GM20000 (cell line): ENCODE measurements around the gene NKX6-1.

Source experiments
- DNase-seq: peaks from one replicate; pipeline ENCODE4 v3.0.0; 2012; ENCODE audit warnings: low spot score
- CTCF ChIP-seq: IDR thresholded peaks from 2 replicates; pipeline ENCODE4 v1.5.1; 2012; ENCODE audit warnings: mild to moderate bottlenecking, control low read depth; ENCODE audit errors: extremely low read depth, missing control alignments

The NKX6-1 gene

GRCh38 chr4:84479663-84480062, 19.4 kb downstream of the NKX6-1 start:
- no peak for TF ChIP-seq CTCF
- no peak for DNase-seq

DNA sequence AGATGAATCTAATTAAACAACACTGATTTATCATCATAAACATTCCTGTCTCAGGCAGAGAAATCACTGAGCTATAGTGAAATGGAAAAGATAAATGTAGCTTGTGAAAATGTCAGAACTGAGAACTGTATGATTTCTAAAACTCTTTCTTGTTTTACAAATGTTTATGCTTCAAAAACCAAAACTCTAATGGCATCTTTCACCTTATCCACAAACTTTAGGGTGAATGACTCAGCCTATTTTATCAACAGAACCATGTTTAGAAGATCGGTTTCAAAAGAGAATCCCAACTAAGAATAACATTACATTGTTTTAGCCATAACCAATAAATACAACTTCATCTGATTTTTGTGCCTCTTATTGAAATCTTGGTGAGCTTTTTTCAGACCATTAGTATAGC, 21.4 kb downstream of the NKX6-1 start:
- DNase-seq, result no peak
- no peak for TF ChIP-seq CTCF

DNA sequence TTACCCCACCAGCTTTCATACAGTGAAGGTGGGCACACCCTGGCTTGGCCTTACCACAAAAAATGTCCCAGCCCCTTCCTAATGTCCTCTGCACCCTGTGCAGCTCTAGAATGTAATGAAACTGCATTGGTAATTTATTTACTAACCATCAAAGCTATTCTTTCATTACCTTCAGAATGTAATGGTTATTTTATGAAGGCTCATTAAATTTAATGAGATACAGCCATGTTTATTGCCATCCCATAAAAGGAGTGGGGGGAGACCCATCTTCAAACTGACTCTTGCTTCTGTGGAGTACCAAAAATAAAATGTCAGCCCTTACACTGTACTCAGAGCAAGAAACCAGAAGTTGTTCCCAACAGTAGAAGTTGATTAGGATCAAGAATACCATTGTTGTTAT, 25.0 kb downstream of the NKX6-1 start:
- no peak for TF ChIP-seq CTCF

DNA sequence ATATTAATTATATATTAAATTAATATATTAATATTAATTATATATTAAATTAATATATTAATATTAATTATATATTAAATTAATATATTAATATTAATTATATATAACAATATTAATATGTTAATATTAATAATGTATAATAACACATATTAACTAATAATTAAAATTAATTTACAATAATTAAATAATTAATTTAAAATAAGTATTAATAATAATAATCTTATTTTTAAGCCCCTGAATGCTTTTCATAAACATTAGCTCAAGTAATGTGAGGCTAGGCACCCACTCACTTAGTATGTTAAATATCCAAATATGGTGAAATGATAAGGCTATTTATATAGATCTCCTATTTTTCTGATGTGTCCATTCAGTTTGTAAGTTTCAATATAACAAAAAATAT, 26.9 kb downstream of the NKX6-1 start:
- DNase-seq, result no peak
- no peak for TF ChIP-seq CTCF

More for the DNA sequence above, 25.0 kb downstream of the NKX6-1 start:
- DNase-seq, result no peak

DNA sequence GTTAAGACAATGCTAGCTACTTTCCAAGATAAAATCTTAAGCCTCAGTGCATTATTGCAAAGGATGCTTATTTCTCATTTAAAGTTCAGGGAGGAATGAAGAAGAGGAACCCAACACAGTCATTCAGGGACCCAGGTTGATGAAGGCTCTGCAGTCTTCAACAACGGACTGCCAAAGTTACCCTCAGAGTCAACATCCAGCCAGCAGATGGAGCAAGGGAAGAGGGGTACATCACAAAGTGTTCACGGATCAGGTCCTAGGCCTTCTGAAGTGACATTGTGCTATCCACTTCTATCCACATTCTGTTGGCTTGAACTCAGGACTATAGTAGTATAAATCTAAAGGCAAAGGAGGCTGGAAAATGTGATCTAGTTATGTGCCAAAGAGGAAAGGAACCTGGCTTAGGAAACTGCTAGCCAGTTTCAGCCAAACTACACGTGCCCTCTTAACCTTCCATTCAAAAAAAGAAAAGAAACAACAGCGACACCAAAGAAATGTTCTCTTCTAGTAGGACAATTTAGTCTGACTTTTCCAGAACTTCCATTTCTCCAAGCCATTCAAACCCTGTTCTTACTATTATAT, 28.8 kb downstream of the NKX6-1 start:
- DNase-seq, result no peak
- no peak for TF ChIP-seq CTCF

DNA sequence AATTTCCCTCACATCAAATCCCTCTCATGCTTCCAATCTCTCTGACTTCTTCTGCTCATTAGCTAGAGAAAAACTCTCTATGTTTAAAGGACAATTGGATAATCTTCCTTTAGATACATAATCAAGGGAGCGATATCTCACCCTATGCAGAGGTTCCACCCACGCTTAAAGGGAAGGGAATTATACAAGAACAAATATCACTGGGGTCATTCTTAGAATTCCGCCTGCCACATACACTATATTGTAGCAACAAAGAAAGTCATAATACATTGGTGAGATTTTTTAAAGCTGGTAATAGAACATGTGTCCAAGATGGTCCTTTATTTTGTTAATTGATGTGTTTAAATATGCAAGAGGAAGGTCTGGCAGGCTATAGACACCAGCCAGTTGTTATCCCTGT, 31.5 kb downstream of the NKX6-1 start:
- DNase-seq, result no peak
- no peak for TF ChIP-seq CTCF

DNA sequence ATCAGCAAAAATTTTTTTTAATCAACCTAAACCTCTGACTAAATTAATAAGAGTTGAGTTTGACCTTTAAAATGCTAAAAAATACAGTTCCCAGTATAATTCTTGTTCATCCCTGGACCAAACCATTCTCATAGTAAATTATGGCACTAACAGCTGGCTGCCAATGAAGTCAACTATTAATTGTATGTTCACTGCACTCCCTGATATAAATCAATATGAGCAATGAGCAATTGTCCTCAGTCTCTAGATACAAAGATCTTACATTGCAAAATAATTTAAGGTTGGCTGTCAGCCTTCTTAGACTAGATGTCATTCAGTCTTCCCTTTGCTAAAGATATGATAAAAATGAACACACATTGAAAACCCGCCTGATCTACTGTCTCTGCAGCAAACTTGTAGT, 39.3 kb downstream of the NKX6-1 start:
- no peak for DNase-seq
- no peak for TF ChIP-seq CTCF
